ENCODE data around the gene MRPL23.

The MRPL23 gene

DNA sequence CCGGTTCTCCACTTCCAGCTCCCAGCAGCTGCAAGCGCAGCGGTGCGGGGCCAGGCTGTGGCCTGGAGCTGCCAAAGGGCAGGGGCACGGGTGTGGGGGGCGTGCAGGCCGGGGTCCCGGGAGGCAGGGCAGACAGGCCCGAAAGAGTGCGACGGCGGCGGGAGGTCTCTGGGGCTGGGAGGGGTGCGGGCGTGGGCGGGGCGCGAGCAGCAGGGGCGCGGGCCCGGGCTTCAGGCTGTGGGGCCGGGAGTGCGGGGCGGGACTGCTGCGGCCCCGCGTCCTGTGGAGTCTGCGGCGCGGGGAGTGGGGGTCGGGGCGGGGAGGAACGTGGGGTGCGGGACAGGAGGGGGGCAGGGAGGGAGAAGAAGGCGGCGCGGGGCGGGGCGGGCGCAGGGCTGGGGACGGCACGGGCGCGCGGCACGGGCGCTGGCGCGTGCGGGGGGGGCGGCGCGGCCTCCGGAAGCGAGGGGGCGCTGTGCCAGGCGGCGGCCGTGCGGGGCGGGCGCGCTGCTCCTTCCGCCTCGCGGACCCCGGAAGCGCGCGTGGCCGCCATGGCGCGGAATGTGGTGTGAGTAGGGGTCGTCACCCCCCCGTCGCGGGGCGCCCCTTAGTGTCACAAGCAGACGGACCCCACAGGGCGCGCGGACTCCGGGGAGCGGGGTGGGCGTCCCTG, at the start of gene MRPL23:
Gene MRPL23 (plus strand): TSS at position 521 of the 673 bp plus-strand sequence. CDS start 31 bp downstream, at position 552.
- DNase-seq (ENCODE audit: low read depth, low spot score): no peak

- DNase-seq (ENCODE audit: low read depth, low spot score): no peak
Measured at GRCh38 chr11:1899090-1899489, 48.0 kb upstream of the MRPL23 start.

DNA sequence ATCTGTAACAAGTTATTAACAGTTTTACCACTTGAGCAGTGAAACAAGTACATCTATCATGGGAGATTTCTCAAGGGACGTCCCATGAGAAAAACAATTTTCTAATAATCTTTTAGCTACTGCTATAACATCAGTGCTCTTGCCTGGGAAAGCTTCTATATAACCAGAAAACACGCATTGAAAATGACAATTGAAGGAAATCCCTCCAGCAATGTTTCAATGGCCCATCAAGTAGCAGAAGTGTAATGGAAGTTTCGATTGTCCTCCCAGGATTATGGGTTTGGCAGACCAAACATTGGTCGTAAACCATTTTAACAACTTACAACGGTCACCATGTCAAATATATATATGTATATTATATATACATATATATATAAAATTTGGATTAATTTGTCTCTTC, 47.4 kb upstream of the MRPL23 start:
- DNase-seq (ENCODE audit: low read depth, low spot score): no peak

DNA sequence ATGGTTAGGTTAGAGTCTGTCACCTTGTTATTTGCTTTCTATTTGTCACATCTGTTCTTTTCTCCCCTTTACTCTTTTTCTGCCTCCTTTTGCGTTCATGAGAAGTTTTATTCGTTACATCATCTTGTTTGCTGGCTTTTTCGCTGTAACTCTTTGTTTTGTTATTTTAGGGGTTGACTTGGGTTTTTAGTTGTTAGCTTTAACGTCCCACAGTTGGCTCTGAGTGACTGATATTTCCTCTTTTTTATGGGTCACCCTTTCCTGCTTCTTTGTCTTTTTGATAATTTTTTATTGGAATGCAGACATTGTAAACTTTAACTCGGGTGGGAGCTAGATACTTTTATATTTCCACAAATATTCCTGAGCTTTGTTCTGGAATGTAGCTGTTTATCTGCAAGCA, 41.0 kb upstream of the MRPL23 start:
- no peak for DNase-seq (ENCODE audit: low read depth, low spot score)

- DNase-seq (ENCODE audit: low read depth, low spot score): no peak
Measured at GRCh38 chr11:1906611-1907423, 40.3 kb upstream of the MRPL23 start.

DNA sequence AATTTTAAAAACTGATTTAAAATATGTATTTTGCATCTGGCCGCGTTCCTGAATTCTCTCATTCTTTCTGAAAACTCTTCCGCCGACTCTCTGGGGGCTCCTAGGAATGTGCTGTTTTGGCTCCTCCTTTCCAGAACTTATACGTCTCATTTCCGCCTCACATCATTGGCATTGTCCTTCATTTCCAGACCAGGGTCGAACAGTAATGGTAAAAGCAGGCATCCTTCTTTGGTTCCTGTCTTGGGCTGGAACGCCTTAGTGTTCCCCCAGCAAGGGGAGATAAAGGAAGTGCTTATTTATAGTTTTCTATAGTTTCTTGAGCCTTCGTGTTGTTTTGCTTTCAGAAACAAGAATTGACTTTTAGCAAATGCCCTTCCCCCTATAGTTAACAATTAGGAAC, 38.5 kb upstream of the MRPL23 start:
- DNase-seq (ENCODE audit: low read depth, low spot score): no peak

DNA sequence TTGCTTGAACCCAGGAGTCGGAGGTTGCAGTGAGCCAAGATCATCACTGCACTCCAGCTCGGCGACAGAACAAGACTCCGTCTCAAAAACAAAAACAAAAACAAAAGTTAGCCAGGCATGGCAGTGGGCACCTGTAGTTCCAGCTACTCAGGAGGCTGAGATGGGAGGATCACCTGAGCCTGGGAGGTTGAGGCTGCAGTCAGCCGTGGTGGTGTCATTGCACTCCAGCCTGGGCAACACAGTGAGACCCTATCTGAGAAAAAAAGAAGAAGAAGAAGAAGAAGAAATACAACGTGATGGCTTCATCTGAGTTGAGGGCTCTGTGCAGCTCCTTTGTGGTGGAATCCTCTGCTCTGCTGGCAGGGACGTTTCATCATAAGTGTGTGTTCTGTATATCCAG, 37.6 kb upstream of the MRPL23 start:
- no peak for DNase-seq (ENCODE audit: low read depth, low spot score)

DNA sequence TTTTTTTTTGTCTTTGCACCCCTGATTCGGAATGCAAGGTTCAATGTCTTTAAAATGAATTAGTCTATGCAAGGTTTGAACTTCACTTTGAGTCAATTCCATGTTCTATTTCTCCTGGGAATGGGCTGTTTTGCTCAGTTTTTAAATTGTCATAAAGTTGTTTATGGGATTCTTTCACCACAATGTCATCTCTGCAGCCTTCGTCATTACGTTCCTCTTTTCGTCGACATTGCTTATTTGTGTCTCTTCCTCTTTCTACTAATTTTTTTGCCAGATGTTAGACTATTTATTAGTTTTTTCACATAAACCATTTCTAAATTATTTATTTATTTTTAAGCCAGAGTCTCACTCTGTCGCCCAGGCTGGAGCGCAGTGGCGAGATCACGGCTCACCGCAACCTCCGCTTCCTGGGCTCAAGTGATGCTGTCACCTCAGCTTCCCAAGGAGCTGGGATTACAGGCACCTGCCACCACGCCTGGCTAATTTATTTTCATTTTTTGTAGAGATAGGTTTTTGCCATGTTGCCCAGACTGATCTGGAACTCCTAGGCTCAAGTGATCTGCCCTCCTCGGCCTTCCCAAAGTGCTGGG, 34.7 kb upstream of the MRPL23 start:
- no peak for DNase-seq (ENCODE audit: low read depth, low spot score)

GRCh38 chr11:1913271-1914060, 33.7 kb upstream of the MRPL23 start:
- no peak for DNase-seq (ENCODE audit: low read depth, low spot score)

DNA sequence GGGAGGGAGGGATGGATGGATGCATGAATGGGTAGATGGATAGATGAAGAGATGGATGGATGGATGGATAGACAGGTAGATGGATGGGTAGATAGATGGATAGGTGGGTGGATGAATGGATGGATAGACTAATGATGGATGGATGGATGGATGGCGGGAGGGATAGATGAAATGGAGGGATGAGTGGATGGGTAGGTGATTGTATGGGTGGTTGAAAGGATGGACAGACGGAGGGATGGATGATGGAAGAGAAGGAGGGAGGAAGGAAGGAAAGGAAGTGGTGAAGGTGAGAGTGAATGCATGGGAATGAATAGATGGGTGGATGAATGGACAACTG, 31.4 kb upstream of the MRPL23 start:
- DNase-seq (ENCODE audit: low read depth, low spot score): no peak

GRCh38 chr11:1916132-1916985, 30.8 kb upstream of the MRPL23 start:
- DNase-seq (ENCODE audit: low read depth, low spot score): no peak

DNA sequence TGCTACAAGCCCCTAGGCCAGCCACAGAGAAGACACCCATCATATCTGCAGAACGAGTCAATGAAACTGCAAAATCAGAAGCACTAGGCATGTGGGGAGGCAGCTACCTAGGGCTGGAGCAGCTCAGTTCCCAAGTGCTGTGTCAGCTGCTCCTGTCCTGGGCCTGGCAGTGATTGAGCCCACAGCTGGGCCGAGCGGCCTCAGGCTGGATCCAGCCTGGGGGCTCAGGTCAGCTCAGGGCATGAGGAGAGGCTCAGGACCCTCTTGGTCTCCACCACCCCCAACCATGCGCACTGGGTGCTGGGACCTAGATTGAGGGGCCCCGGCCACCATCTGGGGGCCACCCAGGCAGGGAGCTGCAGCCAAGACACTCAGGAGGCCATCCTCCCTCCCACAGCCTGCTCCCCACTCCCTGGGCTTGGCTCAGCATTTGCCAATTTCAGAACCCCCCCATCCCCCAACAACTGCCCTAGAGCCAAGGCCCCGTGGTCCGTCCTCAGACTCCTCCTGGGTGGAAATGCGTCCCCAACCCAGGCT, 30.1 kb upstream of the MRPL23 start:
- no peak for DNase-seq (ENCODE audit: low read depth, low spot score)

DNA sequence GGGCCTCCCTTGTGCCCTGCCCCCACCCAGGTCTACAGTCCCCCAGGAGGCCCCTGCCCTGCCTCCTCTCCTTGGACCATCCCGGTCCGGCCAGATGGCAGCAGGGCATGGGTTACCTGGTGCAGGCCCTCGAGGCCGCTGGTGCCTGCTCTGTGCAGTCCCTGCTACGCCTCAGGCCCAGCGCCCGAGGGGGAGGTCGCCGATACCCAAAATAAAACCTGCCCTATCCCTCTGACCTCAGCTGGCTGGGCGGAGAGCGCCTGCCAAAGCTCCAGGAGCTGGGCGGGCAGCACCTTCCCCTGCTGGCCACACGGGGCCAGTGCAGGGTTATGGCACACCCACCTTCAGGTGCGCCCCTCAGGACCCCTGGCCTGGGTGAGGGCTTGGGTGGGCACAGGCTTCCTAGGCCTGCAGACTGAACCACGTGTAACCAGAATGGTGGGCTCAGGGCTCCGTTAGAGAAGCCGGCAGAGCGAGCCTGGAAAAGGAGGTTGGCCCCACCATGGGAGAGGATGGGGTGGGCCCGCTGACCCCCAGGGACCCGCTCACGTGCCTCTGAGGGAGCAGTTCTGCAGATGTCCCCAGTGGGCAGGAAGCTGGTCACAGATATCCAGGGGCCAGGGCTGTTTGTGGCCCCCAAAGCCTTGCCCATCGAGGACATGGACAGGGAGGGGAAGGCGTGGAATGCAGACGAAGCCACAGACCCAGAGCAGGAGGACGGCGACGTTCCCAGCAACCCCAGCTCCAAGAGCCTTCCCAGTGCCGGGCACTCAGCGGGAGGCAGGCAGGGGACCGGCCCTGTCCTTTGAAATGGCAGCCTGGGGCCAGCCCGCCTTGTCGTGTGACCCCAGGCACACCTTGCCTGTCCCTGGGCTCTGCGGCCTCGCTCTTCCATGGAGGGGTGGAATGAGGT, 29.4 kb upstream of the MRPL23 start:
- no peak for DNase-seq (ENCODE audit: low read depth, low spot score)

- DNase-seq (ENCODE audit: low read depth, low spot score): no peak
Measured at GRCh38 chr11:1918436-1919315, 28.5 kb upstream of the MRPL23 start.

DNA sequence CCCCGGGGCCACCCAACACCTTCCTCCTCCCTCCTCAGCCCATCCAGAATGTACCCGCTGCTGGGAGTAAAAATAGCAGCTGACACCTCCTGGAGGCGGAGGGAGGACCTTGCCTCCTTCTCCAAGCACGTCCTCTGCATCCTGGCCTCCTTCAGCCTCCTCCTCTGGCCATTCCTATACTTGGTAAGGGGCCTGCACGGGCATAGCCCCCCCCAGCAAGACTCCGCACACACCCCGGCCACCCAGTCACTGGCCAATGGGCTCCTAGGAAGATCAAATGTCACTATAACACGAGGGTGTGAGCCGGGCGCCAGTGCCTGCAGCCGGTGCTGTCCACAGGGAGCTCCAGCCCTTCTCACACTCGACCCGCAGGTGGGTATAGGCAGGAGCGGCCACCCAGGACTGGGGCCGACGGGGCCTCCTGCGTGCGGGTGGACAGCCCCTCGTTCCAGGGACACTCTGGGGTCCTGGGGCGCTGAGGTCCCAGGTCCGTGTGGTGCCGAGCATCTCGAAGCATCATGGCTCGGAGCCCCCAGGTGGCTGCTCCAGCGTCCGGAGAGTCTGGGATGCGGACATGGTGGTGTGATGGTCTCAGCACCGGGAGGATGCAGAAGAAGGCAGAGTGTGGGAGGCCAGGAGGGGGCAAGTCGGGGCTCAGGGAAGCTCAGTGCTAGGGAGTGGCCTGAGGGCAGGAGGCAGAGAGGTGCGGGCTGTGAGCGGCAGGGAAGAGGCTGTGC, 27.6 kb upstream of the MRPL23 start, which contains the start of gene TNNT3:
Gene TNNT3 (plus strand): TSS at position 313 of the 737 bp plus-strand sequence. CDS start 3,172 bp downstream, outside the sequence.
- DNase-seq (ENCODE audit: low read depth, low spot score): no peak

- no peak for DNase-seq (ENCODE audit: low read depth, low spot score)
Measured at GRCh38 chr11:1920128-1920908, 26.8 kb upstream of the MRPL23 start.

GRCh38 chr11:1920909-1921573, 26.1 kb upstream of the MRPL23 start:
- DNase-seq (ENCODE audit: low read depth, low spot score): no peak
